Nucleus accumbens (tissue), 56 donors: ENCODE measurements around the gene LCAT.
A peak's percentile ranks its signal among the peaks of the same experiment; 100 is the strongest.

Experiments
- DNase-seq, 56 donors: peaks; one replicate each; lab custom pipeline; 2025; lab: John Stamatoyannopoulos, UW

The LCAT gene

GRCh38 chr16:67935101-67935401 lies 8.9 kb downstream of the LCAT start:
- peak in 1 of 56 donors; percentile 46 for DNase-seq

- no peak for DNase-seq
Observed at GRCh38 chr16:67934306-67935100, 9.4 kb downstream of the LCAT start.

GRCh38 chr16:67933805-67934204 lies 10.1 kb downstream of the LCAT start:
- no peak for DNase-seq

GRCh38 chr16:67932462-67932840 lies 11.5 kb downstream of the LCAT start:
- DNase-seq, result no peak

GRCh38 chr16:67931712-67932461 lies 12.0 kb downstream of the LCAT start, which contains the start of gene CTRL:
Gene CTRL (minus strand): TSS chr16:67931862. CDS start chr16:67931852, 10 bp downstream.
- no peak for DNase-seq

GRCh38 chr16:67930678-67931211 lies 13.2 kb downstream of the LCAT start:
- DNase-seq, result no peak

- no peak for DNase-seq
Observed at GRCh38 chr16:67930191-67930590, 13.7 kb downstream of the LCAT start.

- peak in 53 of 56 donors; percentile 14 to 86 (median 57) for DNase-seq
Observed at GRCh38 chr16:67928561-67929364, 15.2 kb downstream of the LCAT start.

- DNase-seq, result no peak
Observed at GRCh38 chr16:67928147-67928546, 15.8 kb downstream of the LCAT start.

GRCh38 chr16:67927131-67927941 lies 16.6 kb downstream of the LCAT start:
- DNase-seq, result no peak

- DNase-seq, result peak in 30 of 56 donors; percentile 8 to 56 (median 34)
Observed at GRCh38 chr16:67926181-67926750, 17.7 kb downstream of the LCAT start.

GRCh38 chr16:67924140-67924906 lies 19.6 kb downstream of the LCAT start:
- no peak for DNase-seq

- DNase-seq, result peak in 30 of 56 donors; percentile 12 to 80 (median 36)
Observed at GRCh38 chr16:67923414-67924116, 20.4 kb downstream of the LCAT start.

- DNase-seq, result no peak
Observed at GRCh38 chr16:67922740-67923139, 21.2 kb downstream of the LCAT start.

- peak in 3 of 56 donors; percentile 22 to 37 (median 34) for DNase-seq
Observed at GRCh38 chr16:67922221-67922620, 21.7 kb downstream of the LCAT start.

GRCh38 chr16:67919622-67920221 lies 24.2 kb downstream of the LCAT start:
- DNase-seq, result no peak

GRCh38 chr16:67917852-67918236 lies 26.1 kb downstream of the LCAT start:
- DNase-seq, result peak in 28 of 56 donors; percentile 24 to 90 (median 60)
